Right lobe of liver (tissue), 6 donors: ENCODE data around the gene FGR. TPM values are rescaled to one million over a fixed set of nuclear protein-coding genes. Genes with fewer than 3 reads are reported as not detected.

Source experiments
- ATAC-seq, 4 donors: fragments of 200-7000 bp; cut with Tn5 transposase; one replicate each; pipeline ENCODE4 v1.9.1; 2020; ENCODE audit warnings: mild to moderate bottlenecking in 4 of 4, moderate library complexity in 4 of 4
- DNase-seq, 3 donors: peaks; one replicate each; pipeline ENCODE4 v3.0.0-alpha.2; 2020
- H3K27ac ChIP-seq, 3 donors: fragments of 200-600 bp; one replicate each; pipeline ENCODE4 v1.8.0; 2022
- H3K27me3 ChIP-seq, 2 donors: fragments of 200-600 bp; one replicate each; pipeline ENCODE4 v1.8.0; 2022
- H3K36me3 ChIP-seq, 4 donors: fragments of 200-600 bp; sonication (generic) in 1 of 4; one replicate each; pipeline versions ENCODE4 v1.5.1 to v1.8.0; 2017 to 2022; ENCODE audit warnings: control low read depth in 1 of 4
- H3K4me1 ChIP-seq, 4 donors: fragments of 200-600 bp; sonication (generic) in 1 of 4; one replicate each; pipeline versions ENCODE4 v1.5.1 to v1.8.0; 2017 to 2022; ENCODE audit warnings: control low read depth in 1 of 4
- H3K4me3 ChIP-seq, 3 donors: fragments of 200-600 bp; one replicate each; pipeline ENCODE4 v1.8.0; 2022
- H3K9me3 ChIP-seq, 4 donors: fragments of 200-600 bp; sonication (generic) in 1 of 4; one replicate each; pipeline versions ENCODE4 v1.5.1 to v1.8.0; 2017 to 2022; ENCODE audit warnings: control low read depth in 1 of 4
- POLR2A ChIP-seq: fragments of 450-650 bp; IDR thresholded peaks from one replicate; pipeline ENCODE4 v1.6.1; 2017; ENCODE audit warnings: antibody characterized with exemption, mild to moderate bottlenecking
- WGBS: methylation state at CpG from one replicate; pipeline ENCODE4 v1.1.6; 2018; ENCODE audit warnings: low coverage, low lambda C conversion rate; ENCODE audit not compliant: insufficient coverage; ENCODE audit errors: missing lambda C conversion rate; 5-methylcytosine and 5-hydroxymethylcytosine counted together
- intact Hi-C, 2 donors: fragments of 100-400 bp; cut with DNase I; formaldehyde crosslinking; loops; one replicate each; pipeline versions ENCODE4 v1.11.2 to v1.14.1; 2022
- total RNA-seq, 6 experiments: library from RNA; depleted of rRNA in 2 of 6; stranded (reverse); fragments of >200 nt in 2 of 6; fragmentation: NEBNext Ultra II Directional in 3 of 6; extraction: Animal tissue kit (Norgen Biotek cat#: 25700) in 3 of 6; gene quantifications; one replicate each; pipeline versions ENCODE4 v1.1.0 to v1.2.4, GENCODE V29; 2016 to 2023
- TF ChIP-seq, protein P1 (sequence below), 4 donors: fragments of 200-600 bp in 3 of 4; fragments of 450-650 bp in 1 of 4; IDR thresholded peaks; one replicate each; pipeline versions ENCODE4 v1.5.1 to v1.8.0; 2016 to 2022; ENCODE audit warnings: antibody characterized with exemption in 4 of 4, mild to moderate bottlenecking in 2 of 4
- donor health status: DM: no; HTN: yes; CAD: no.
- donor health status: DM: no; HTN: no; CAD: no.
- donor health status: DM: no; HTN: no; CAD: no.
- donor health status: DM: no; HTN: yes; CAD: no.
- donor health status: DM: no; HTN: yes; CAD: no.

FGR gene
- total RNA-seq, 6 experiments from 2014 or later, result 2.5 to 10.0 (median 6.3) TPM

DNA sequence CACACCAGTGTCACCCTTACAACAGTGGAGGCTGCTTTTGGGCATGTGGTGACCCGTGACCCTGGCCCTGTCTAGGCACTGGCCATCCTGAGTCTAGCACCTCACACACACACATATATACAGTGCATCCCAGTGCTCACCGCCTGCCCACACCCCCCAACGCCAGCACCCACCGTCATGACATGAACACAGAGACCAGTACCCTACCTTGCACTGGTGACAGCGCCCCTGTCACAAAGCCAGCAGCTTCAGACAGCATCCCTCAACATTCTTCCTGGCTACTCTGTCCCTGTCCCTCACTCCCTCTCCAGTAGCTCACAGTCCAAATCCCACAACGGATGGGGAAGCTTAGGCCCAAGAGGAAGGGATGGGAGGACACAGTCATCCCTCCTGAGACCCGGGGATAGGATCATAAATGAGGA lies 58.2 kb downstream of the FGR start:
- no peak overlapping the region for H3K4me3 ChIP-seq
- 43% methylated on average over 4 of the region's 7 CpGs for WGBS
- DNase-seq, result no peak
- H3K27ac ChIP-seq, result no peak overlapping the region
- no peaks in the 10 kb centered on the region for H3K27me3 ChIP-seq
- H3K36me3 ChIP-seq, result no peaks in the 10 kb centered on the region
- H3K4me1 ChIP-seq, result peaks cover 0 to 38% (median 19%) of the 10 kb centered on the region in 4 donors
- intact Hi-C loops, result no loop called here
- no peak for TF ChIP-seq POLR2A
- TF ChIP-seq, protein P1, sequence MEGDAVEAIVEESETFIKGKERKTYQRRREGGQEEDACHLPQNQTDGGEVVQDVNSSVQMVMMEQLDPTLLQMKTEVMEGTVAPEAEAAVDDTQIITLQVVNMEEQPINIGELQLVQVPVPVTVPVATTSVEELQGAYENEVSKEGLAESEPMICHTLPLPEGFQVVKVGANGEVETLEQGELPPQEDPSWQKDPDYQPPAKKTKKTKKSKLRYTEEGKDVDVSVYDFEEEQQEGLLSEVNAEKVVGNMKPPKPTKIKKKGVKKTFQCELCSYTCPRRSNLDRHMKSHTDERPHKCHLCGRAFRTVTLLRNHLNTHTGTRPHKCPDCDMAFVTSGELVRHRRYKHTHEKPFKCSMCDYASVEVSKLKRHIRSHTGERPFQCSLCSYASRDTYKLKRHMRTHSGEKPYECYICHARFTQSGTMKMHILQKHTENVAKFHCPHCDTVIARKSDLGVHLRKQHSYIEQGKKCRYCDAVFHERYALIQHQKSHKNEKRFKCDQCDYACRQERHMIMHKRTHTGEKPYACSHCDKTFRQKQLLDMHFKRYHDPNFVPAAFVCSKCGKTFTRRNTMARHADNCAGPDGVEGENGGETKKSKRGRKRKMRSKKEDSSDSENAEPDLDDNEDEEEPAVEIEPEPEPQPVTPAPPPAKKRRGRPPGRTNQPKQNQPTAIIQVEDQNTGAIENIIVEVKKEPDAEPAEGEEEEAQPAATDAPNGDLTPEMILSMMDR (IDR thresholded peaks at IDR 0.05), result no peak
- no peak for ATAC-seq
- no peaks in the 10 kb centered on the region for H3K9me3 ChIP-seq

DNA sequence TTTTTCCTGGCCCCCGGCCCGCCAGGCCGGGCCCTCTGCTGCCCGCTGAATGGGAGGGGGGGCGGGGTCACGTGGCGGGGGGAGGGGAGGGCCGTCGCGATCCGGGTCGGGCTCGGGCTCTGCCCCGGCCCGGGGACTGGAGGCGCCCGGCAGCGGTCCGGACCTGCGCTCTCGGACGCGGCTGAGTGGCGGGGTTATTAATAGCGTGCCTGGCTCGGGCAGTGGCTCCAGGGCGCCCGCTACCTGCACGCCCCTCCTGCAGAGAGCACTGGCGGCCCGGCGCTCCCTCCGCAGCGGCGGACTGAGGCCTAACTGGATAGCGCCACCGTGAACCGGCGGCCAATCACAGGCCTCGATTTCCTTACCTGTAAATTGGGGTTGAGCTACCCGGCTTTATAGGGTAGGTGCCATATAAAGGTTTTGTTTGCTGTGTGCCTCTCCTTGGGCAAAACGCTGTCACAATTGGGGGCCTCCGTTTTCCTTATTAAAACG lies 59.1 kb downstream of the FGR start:
- H3K4me1 ChIP-seq, result peaks cover 0 to 35% (median 18%) of the 10 kb centered on the region in 4 donors
- H3K4me3 ChIP-seq, result peak overlapping the region; percentile 12 to 49 (median 46)

DNA sequence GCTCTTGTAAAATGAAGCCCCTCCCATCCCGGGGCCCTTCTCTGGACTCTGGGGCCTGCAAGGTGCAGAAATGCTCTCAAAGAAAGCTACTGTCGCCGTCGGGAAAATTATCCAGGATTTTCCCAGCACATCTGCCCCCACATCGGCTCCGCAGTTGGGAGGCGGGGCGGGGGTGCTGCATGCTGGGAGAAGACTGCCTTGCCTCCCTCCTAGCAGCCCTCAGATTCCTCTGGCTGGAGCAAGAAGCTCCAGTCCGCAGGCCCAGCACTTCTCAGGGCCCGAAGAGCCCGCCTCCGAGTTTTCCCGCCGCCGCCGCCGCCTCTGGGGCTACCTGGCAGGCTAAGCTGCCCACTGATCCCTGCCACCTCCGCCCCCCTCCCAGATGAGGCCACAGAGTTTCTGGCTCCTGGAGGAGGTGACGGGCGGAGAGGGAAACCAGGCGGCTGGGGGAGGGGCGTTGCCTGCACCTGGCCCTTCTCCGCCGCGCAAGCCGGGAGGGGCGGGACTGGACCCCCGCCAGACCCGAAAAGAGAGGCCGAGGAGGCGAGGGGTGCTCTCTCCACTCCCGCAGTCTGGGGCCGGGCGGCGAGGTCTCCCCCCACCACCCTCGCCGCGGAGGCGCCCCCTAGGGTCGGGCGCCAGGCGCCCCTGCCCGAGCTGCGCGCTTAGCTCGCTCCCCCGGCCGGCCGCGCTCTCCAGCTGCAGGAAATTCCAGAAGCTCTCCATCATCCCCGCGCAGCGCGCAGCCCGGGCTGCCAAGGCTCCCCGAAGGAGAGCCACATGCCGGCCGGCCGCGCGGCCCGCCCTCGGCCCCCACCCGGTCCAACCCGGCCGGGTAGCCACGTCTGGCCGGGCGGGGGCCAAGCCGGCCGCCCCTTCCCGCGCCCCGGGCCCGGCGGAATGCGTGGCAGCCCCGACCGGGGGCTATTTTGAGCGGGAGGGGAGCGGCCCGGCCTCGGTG lies 59.8 kb downstream of the FGR start:
- TF ChIP-seq, protein P1 (IDR thresholded peaks at IDR 0.05), result peak in 2 of 4 donors; percentile 5 to 10
- no peak for TF ChIP-seq POLR2A
- ATAC-seq (peak; percentile 33 to 58 (median 42)), DNase-seq (peak in 1 of 3 donors; percentile 74)
- intact Hi-C loops, result no loop called here
- Histone ChIP-seq H3K36me3 (no peaks in the 10 kb centered on the region), H3K9me3 (no peaks in the 10 kb centered on the region), H3K27me3 (no peaks in the 10 kb centered on the region), H3K4me1 (peaks cover 0 to 35% (median 18%) of the 10 kb centered on the region in 4 donors), H3K4me3 (peak overlapping the region; percentile 12 to 49 (median 46)), H3K27ac (peak overlapping the region in 2 of 3 donors; percentile 10 to 37)
- WGBS, result 61% methylated on average over 6 of the region's 83 CpGs

More for the DNA sequence above, 59.1 kb downstream of the FGR start:
- intact Hi-C loops, result no loop called here
- ATAC-seq, result peak; percentile 66 to 85 (median 77)
- no peak for TF ChIP-seq POLR2A
- TF ChIP-seq, protein P1 (IDR thresholded peaks at IDR 0.05), result peak in 3 of 4 donors; percentile 8 to 30 (median 9)
- Histone ChIP-seq H3K27ac (peak overlapping the region in 2 of 3 donors; percentile 37 to 49), H3K9me3 (no peaks in the 10 kb centered on the region), H3K36me3 (no peaks in the 10 kb centered on the region), H3K27me3 (no peaks in the 10 kb centered on the region)
- peak in 2 of 3 donors; percentile 66 to 72 for DNase-seq
- 29% methylated on average over 4 of the region's 44 CpGs for WGBS

DNA sequence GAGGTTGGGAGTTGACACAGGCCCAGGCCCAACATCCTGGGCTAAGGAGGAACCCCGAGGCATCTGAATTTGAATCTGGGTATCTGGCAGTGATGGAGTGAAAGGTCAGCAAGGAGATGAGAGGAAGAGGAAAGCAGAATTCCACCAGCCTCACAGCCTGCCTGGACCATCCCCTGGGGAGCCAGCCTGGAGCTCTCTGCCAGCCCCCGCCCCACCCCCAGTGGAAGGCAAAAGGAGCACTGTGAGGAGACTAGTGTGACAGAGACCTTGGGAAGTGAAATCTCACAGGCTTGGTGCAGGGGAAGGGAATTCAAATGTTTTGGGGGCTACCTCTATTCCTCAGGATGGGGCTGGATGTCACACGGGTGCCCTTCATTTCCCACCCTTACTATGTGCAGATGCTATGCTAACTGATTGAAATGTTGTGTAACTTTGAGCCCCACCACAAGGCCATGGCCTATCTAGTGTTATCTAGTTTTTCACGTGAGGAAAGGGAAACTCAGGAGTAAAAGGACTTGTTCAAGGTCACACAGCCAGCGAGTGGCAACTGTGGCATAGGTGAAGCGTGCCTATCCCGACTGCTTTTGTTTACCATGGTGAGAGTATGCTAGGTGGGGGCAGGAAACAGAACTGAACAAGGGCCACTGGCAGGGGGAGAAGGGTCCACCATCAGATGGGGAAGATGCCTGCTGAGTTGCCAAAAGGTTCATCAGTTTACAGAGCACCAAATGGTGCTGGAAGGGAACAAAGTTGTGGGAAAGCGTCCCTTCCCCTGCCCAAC lies 60.8 kb downstream of the FGR start:
- WGBS, result 61% methylated on average over 7 of the region's 8 CpGs
- no peak overlapping the region for H3K4me3 ChIP-seq
- DNase-seq (no peak), ATAC-seq (no peak)
- no peaks in the 10 kb centered on the region for H3K36me3 ChIP-seq
- H3K27me3 ChIP-seq, result no peaks in the 10 kb centered on the region
- H3K4me1 ChIP-seq, result peaks cover 0 to 44% (median 18%) of the 10 kb centered on the region in 4 donors
- H3K9me3 ChIP-seq, result no peaks in the 10 kb centered on the region
- no peak overlapping the region for H3K27ac ChIP-seq
- TF ChIP-seq POLR2A, result no peak
- TF ChIP-seq, protein P1 (IDR thresholded peaks at IDR 0.05), result no peak
- intact Hi-C loops, result no loop called here
